Measurements from ENCODE around the gene RNF222.
A peak's percentile ranks its signal among the peaks of the same experiment; 100 is the strongest.
"Not testable (repeated sequence)": the region's sequence is repeated elsewhere in the genome, so short reads cannot be mapped to it uniquely, and the experiment has no call there.

Gene RNF222

DNA sequence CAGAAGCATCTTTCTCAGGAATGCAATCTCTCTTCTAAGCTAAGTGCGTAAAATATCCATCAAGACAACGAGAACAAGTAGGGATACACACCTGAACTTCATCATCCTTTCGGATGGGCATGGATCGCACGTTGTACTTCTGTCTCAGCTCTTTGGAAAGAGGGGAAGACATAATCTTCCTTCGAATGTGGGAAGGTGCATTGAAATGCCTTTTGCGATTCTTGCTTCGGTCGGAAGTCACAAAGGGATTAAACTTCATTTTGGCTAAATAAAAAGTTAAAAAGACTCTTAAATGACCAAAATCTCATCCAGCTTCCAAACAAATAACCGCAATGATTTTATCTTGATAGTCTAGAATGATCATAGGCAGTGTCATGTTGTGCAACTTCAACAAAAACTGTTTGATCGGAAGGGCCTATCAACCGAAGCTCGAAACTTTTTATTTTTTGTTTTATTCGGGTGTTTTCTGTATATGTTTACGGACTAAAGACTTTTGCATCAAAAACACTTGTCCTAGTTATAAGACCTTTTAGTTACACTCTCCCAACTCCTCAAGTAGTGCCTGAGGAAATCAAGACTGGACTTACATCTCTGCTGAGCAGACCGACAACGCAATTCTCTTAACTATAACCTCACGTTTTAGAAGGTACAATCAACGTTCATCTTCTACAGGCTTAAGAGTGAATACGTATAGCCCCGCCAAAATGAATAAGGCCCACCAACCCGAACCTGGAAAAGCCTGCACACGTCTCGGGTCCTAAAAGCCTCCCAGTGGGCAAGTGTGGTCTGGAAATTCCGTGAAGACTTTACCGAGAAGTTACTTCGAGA is 15.4 kb downstream of the RNF222 start:
- no peak for DNase-seq (ENCODE audit: low read depth in 2 of 2)

- no peak for DNase-seq (ENCODE audit: low read depth in 2 of 2)
Measured at GRCh38 chr17:8380049-8380448, 17.6 kb downstream of the RNF222 start.

GRCh38 chr17:8378117-8378516 is 19.5 kb downstream of the RNF222 start:
- DNase-seq (ENCODE audit: low read depth in 2 of 2): not testable (repeated sequence)

GRCh38 chr17:8377422-8377821 is 20.2 kb downstream of the RNF222 start:
- DNase-seq (ENCODE audit: low read depth in 2 of 2): no peak

DNA sequence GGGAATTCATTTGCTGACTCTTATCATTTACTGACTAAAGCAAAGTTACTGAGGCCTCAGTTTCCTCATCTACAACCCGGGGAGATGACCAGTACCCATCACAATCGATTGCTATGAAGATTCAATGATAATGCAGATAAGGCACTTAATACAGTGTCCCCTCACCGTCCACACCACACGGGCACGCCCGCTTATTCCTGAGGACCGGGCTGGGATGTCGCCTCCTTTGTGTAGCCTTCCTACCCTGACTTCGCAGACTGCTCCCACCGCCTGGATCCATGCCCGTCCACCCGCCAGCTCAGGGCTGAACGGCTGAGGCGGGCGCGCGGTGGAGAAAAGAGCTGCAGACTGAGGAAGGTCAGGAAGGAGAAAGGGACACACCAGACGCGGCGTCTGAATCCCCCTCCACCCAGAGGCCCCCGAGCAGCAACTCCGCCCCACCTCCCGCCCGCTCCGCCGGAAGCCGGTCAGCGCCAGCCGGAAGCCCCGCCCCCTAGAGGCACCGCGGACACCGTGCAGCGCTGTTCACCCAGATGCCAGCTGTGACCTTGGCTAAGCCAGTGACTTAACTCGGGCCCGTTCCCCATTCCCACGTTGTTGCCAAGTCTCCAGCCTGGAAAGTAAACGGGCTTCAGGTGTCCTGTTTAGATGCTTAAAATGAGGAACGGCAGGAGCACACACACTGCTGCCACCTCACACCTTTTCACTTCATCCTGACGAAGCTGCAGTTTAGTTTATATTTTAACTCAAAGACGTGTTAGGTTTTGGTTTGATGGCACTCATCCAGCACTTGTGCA is 21.2 kb downstream of the RNF222 start, which contains the start of gene KRABD2:
Gene KRABD2, minus strand, starts transcription at position 434 of the 797 bp plus-strand sequence.
- DNase-seq (ENCODE audit: low read depth in 2 of 2): peak; percentile 87 to 93

- DNase-seq (ENCODE audit: low read depth in 2 of 2): no peak
Measured at GRCh38 chr17:8375738-8376259, 21.8 kb downstream of the RNF222 start.

DNA sequence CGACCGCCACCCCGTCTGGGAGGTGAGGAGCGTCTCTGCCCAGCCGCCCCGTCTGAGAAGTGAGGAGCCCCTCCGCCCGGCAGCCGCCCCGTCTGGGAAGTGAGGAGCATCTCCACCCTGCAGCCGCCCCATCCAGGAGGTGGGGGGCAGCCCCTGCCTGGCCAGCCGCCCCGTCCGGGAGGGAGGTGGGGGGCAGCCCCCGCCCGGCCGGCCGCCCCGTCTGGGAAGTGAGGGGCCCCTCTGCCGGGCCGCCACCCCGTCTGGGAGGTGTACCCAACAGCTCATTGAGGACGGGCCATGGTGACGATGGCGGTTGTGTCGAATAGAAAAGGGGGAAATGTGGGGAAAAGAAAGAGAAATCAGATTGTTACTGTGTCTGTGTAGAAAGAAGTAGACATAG is 23.8 kb downstream of the RNF222 start:
- not testable (repeated sequence) for DNase-seq (ENCODE audit: low read depth in 2 of 2)

DNA sequence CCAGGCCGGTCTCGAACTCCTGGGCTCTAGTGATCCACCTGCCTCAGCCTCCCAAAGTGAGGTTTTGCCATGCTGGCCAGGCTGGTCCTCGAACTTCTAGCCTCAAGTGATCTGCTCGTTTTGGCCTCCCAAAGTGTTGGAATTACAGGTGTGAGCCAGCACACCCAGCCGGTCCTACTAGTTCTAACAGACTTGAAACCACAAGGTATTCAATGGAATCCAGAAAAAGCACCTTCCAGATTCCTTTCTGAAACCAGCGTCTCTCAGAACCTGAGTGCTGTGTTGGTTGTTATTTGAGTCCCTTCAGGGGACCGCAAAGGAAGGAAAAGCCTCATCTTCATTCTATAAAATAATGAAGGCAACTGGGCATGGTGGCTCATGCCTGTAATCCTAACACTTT is 25.2 kb downstream of the RNF222 start:
- no peak for DNase-seq (ENCODE audit: low read depth in 2 of 2)

DNA sequence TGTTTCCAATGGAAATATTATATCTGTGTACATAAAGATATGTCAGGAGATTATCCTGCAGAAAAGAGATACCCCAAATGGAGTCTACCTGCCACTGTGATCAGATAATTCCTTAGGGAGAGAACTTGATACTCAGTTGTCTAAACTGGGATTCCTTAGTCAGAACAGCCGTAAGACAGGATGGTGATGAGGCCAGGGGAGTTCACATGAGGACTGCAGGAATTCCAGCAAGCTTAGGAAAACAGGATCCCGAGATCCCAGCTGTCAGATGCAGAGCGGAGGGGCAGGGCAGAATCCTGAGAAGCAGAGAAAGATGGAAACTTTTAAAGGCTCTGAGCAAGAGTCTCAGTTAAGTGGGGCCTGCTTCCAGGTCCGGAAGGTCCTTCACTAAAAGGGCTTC is 25.8 kb downstream of the RNF222 start:
- DNase-seq (ENCODE audit: low read depth in 2 of 2): no peak

- no peak for DNase-seq (ENCODE audit: low read depth in 2 of 2)
Measured at GRCh38 chr17:8369944-8370343, 27.7 kb downstream of the RNF222 start.

- no peak for DNase-seq (ENCODE audit: low read depth in 2 of 2)
Measured at GRCh38 chr17:8368193-8368592, 29.4 kb downstream of the RNF222 start.

- DNase-seq (ENCODE audit: low read depth in 2 of 2): no peak
Measured at GRCh38 chr17:8366231-8366630, 31.4 kb downstream of the RNF222 start.

GRCh38 chr17:8365143-8365542 is 32.5 kb downstream of the RNF222 start:
- DNase-seq (ENCODE audit: low read depth in 2 of 2): no peak

- no peak for DNase-seq (ENCODE audit: low read depth in 2 of 2)
Measured at GRCh38 chr17:8362651-8363332, 34.8 kb downstream of the RNF222 start.

DNA sequence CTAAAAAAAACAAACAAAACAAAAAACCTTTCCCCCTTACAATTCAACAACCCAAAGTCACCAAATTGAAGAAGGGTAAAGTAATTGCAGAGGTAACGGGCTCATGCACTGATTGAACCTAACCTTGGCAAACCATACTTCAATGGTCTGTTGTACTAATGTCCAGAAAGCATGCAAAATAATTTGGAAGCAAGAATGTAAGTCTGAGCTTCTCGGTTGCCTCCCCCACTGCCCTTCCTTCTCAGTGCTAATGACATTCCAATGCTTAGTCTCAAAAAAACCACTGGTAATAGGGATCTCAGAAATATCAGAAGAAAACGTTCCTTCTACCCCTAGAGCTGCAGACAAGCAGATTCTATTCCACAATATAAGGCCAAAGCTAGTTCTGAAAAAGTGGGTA is 36.9 kb downstream of the RNF222 start:
- DNase-seq (ENCODE audit: low read depth in 2 of 2): no peak

- DNase-seq (ENCODE audit: low read depth in 2 of 2): no peak
Measured at GRCh38 chr17:8360260-8360659, 37.4 kb downstream of the RNF222 start.

DNA sequence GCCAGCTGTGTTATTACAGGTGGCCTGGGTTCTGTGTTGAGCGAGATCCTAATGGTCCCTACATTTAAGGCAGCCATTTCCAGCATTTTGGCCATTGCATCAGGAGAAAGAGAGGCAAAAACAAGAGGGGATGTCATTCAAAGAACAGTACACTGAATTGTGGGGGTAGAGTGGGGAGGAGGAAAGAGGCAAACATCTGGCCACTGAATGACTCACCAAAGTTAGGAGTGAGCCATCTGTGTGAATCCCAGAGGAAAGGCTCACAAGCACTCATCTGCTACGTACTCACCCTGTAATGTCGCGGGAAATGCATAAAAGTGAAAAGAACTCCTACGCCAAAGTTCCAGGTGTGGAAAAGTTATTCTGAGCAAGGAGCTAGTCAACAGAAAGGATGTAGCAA is 37.9 kb downstream of the RNF222 start:
- no peak for DNase-seq (ENCODE audit: low read depth in 2 of 2)

- DNase-seq (ENCODE audit: low read depth in 2 of 2): no peak
Measured at GRCh38 chr17:8357910-8358309, 39.7 kb downstream of the RNF222 start.

GRCh38 chr17:8354236-8354635 is 43.4 kb downstream of the RNF222 start:
- no peak for DNase-seq (ENCODE audit: low read depth in 2 of 2)

GRCh38 chr17:8353736-8354135 is 43.9 kb downstream of the RNF222 start:
- no peak for DNase-seq (ENCODE audit: low read depth in 2 of 2)

DNA sequence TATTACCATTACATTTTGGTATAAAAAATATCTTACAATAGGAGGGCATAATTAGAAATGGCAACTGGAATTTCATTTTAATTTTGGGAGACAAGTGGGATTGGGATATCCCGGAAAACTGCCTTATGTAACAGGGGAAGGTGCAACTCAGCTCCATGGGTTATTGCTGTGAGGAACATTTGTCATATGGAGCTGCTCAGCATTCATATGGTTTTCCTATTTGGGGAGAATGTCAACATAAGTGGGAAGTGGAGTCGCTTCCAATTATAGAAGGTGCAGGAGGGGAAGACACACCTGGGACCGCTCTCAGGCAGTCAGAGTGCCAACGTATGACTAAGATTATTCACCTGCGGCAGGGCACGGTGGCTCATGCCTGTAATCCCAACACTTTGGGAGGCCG is 47.3 kb downstream of the RNF222 start:
- DNase-seq (ENCODE audit: low read depth in 2 of 2): no peak

DNA sequence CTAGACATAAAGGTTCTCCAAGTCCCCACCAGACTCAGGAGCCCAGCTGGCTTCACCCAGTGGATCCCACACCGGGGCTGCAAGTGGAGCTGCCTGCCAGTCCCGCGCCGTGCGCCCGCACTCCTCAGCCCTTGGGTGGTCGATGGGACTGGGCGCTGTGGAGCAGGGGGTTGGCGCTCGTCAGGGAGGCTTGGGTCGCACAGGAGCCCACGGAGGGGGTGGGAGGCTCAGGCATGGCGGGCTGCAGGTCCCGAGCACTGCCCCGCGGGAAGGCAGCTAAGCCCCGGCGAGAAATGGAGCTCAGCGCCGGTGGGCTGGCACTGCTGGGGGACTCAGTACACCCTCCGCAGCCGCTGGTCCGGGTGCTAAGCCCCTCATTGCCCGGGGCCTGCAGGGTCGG is 50.6 kb downstream of the RNF222 start:
- DNase-seq (ENCODE audit: low read depth in 2 of 2): not testable (repeated sequence)

Data from activated CD4-positive, alpha-beta T cell treated with anti-CD3 and anti-CD28 coated beads for 24 hours (primary cell).